Stomach (tissue), 4 donors: ENCODE results near the gene UBA5.

Experiments used
- EP300 ChIP-seq: sonication (generic); formaldehyde crosslinking; IDR thresholded peaks from one replicate; pipeline ENCODE4 v1.6.1; 2017; ENCODE audit warnings: antibody characterized with exemption
- POLR2A ChIP-seq, 4 donors: fragments of 450-650 bp; IDR thresholded peaks; one replicate each; pipeline ENCODE4 v1.6.1; 2016; ENCODE audit warnings: antibody characterized with exemption in 4 of 4, control low read depth in 2 of 4, mild to moderate bottlenecking in 1 of 4, moderate library complexity in 1 of 4
- POLR2AphosphoS5 ChIP-seq, 3 donors: sonication (generic); formaldehyde crosslinking; IDR thresholded peaks; one replicate each; pipeline ENCODE4 v1.6.1; 2016; ENCODE audit warnings: antibody characterized with exemption in 3 of 3
- TF ChIP-seq, protein P1 (sequence below), 7 experiments: fragments of 450-650 bp in 4 of 7; fragments of 200-600 bp in 3 of 7; sonication (generic) in 3 of 7; IDR thresholded peaks; one replicate each; pipeline ENCODE4 v1.5.1; 2016 to 2019; ENCODE audit warnings: antibody characterized with exemption in 7 of 7, control low read depth in 2 of 7, mild to moderate bottlenecking in 1 of 7

GRCh38 chr3:132682201-132682600 is 22.1 kb downstream of the UBA5 start:
- TF ChIP-seq POLR2AphosphoS5 (IDR thresholded peaks at IDR 0.05) (no peak), EP300 (no peak), POLR2A (IDR thresholded peaks at IDR 0.05) (no peak)
- TF ChIP-seq, protein P1, sequence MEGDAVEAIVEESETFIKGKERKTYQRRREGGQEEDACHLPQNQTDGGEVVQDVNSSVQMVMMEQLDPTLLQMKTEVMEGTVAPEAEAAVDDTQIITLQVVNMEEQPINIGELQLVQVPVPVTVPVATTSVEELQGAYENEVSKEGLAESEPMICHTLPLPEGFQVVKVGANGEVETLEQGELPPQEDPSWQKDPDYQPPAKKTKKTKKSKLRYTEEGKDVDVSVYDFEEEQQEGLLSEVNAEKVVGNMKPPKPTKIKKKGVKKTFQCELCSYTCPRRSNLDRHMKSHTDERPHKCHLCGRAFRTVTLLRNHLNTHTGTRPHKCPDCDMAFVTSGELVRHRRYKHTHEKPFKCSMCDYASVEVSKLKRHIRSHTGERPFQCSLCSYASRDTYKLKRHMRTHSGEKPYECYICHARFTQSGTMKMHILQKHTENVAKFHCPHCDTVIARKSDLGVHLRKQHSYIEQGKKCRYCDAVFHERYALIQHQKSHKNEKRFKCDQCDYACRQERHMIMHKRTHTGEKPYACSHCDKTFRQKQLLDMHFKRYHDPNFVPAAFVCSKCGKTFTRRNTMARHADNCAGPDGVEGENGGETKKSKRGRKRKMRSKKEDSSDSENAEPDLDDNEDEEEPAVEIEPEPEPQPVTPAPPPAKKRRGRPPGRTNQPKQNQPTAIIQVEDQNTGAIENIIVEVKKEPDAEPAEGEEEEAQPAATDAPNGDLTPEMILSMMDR (IDR thresholded peaks at IDR 0.05), result no peak
